ENCODE results near the gene MAD1L1. TPM values are rescaled to one million over a fixed set of nuclear protein-coding genes. Genes with fewer than 3 reads are reported as not detected.

The MAD1L1 gene
- total RNA-seq, 1 experiment from 2014 or later: 43.8 TPM

- TF ChIP-seq FOXJ3 (CRISPR knock-in tag; IDR thresholded peaks at IDR 0.05; ENCODE audit: borderline replicate concordance) (no peak), GABPB1 (CRISPR knock-in tag; IDR thresholded peaks at IDR 0.05) (no peak), NR3C1 (CRISPR knock-in tag; conservative IDR thresholded peaks at IDR 0.05; ENCODE audit: low read depth) (no peak), CBFB (CRISPR knock-in tag; IDR thresholded peaks at IDR 0.05; ENCODE audit: low read depth) (no peak), HMGA2 (CRISPR knock-in tag; IDR thresholded peaks at IDR 0.05) (no peak), GRHL2 (CRISPR knock-in tag; IDR thresholded peaks at IDR 0.05; ENCODE audit: insufficient replicate concordance, severe bottlenecking) (no peak), AFF4 (CRISPR knock-in tag; IDR thresholded peaks at IDR 0.05; ENCODE audit: borderline replicate concordance) (no peak), ZNF232 (CRISPR knock-in tag; IDR thresholded peaks at IDR 0.05) (no peak), ATF1 (CRISPR knock-in tag; IDR thresholded peaks at IDR 0.05) (no peak), TCF7 (CRISPR knock-in tag; IDR thresholded peaks at IDR 0.05; ENCODE audit: low read depth) (no peak), PRRX2 (CRISPR knock-in tag; IDR thresholded peaks at IDR 0.05) (no peak), ZNF425 (CRISPR knock-in tag; conservative IDR thresholded peaks at IDR 0.05) (no peak), ZNF416 (CRISPR knock-in tag; IDR thresholded peaks at IDR 0.05) (no peak), GTF2I (CRISPR knock-in tag; conservative IDR thresholded peaks at IDR 0.05) (no peak), MLX (CRISPR knock-in tag; IDR thresholded peaks at IDR 0.05) (no peak), ZNF532 (CRISPR knock-in tag; IDR thresholded peaks at IDR 0.05; ENCODE audit: borderline replicate concordance) (no peak), FOXP1 (CRISPR knock-in tag; IDR thresholded peaks at IDR 0.05; ENCODE audit: borderline replicate concordance) (no peak), SMAD3 (CRISPR knock-in tag; IDR thresholded peaks at IDR 0.05; ENCODE audit: borderline replicate concordance) (no peak)
- TF ChIP-seq, protein P1, sequence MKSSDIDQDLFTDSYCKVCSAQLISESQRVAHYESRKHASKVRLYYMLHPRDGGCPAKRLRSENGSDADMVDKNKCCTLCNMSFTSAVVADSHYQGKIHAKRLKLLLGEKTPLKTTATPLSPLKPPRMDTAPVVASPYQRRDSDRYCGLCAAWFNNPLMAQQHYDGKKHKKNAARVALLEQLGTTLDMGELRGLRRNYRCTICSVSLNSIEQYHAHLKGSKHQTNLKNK (CRISPR knock-in tag; IDR thresholded peaks at IDR 0.05): no peak
- TF ChIP-seq, protein P2, sequence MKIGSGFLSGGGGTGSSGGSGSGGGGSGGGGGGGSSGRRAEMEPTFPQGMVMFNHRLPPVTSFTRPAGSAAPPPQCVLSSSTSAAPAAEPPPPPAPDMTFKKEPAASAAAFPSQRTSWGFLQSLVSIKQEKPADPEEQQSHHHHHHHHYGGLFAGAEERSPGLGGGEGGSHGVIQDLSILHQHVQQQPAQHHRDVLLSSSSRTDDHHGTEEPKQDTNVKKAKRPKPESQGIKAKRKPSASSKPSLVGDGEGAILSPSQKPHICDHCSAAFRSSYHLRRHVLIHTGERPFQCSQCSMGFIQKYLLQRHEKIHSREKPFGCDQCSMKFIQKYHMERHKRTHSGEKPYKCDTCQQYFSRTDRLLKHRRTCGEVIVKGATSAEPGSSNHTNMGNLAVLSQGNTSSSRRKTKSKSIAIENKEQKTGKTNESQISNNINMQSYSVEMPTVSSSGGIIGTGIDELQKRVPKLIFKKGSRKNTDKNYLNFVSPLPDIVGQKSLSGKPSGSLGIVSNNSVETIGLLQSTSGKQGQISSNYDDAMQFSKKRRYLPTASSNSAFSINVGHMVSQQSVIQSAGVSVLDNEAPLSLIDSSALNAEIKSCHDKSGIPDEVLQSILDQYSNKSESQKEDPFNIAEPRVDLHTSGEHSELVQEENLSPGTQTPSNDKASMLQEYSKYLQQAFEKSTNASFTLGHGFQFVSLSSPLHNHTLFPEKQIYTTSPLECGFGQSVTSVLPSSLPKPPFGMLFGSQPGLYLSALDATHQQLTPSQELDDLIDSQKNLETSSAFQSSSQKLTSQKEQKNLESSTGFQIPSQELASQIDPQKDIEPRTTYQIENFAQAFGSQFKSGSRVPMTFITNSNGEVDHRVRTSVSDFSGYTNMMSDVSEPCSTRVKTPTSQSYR (CRISPR knock-in tag; IDR thresholded peaks at IDR 0.05): no peak
- no peak overlapping the region for H3K4me3 Mint-ChIP-seq
- POLR2A ChIA-PET: interaction anchor here (0.6 kb wide), 1 partner anchor 156 kb away, joined by 9 read pairs; no protein-coding TSS in a partner anchor
Measured at GRCh38 chr7:1853986-1854865, 378.5 kb downstream of the MAD1L1 start.

More at GRCh38 chr7:1853986-1854865, 378.5 kb downstream of the MAD1L1 start:
- no peaks in the 10 kb centered on the region for H3K36me3 Mint-ChIP-seq
- no peaks in the 10 kb centered on the region for H3K4me1 Mint-ChIP-seq
- H3K9me3 Mint-ChIP-seq: no peaks in the 10 kb centered on the region
- ATAC-seq: no peak
- peak; percentile 11 for DNase-seq (ENCODE audit: low spot score)
- H3K27ac Mint-ChIP-seq: no peak overlapping the region
- CTCF ChIA-PET: interaction anchor here (1.3 kb wide), 1 partner anchor 12 kb away, joined by 3 read pairs; no protein-coding TSS in a partner anchor
- no peaks in the 10 kb centered on the region for H3K27me3 Mint-ChIP-seq (ENCODE audit: low read depth)
